Measurements from ENCODE around the gene ERC1.
"Not testable (repeated sequence)": the region's sequence is repeated elsewhere in the genome, so short reads cannot be mapped to it uniquely, and the experiment has no call there.

Gene ERC1

DNA sequence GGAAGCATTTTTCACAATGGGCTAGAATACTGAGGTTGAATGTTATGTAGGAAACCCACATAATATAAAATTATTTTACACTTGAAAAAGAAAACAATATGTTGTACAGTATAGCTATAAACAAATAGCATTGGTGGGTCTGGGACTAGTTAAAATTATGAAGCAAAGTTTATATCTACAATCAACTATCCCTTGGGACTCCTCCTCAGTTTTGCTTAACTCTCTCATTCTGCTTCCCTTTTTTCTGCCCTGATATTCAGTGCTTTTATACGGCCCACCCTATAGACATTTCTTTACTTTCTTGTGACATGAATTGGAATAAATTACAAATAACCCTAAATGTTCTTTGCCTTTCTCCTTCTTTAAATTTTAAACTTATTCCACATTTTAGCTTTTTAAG is 302.9 kb downstream of the ERC1 start:
- DNase-seq: no peak

- no peak for DNase-seq
Measured at GRCh38 chr12:1297206-1297605, 306.2 kb downstream of the ERC1 start.

DNA sequence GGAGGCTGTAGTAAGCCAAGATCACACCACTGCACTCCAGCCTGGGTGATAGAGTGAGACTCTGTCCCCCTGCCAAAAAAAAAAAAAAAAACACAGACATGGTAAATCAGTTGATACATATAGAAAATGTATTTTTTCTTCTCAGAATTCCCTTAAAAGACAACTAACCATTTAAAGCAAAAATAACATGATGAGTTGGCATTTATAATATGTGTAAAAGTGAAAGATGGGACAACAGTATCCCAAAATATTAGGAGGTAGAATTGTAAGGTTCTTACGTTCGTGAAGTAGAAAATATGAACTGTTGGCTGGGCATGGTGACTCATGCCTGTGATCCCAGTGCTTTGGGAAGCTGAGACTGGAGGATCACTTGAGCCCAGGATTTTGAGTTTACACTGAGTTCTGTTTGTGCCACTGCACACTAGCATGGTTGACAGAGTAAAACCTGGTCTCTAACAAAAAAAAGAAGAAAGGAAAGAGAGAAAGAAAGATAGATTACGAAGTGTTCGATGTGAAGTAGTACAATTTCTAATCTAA is 306.7 kb downstream of the ERC1 start:
- DNase-seq: no peak

- no peak for DNase-seq
Measured at GRCh38 chr12:1300460-1300859, 309.4 kb downstream of the ERC1 start.

DNA sequence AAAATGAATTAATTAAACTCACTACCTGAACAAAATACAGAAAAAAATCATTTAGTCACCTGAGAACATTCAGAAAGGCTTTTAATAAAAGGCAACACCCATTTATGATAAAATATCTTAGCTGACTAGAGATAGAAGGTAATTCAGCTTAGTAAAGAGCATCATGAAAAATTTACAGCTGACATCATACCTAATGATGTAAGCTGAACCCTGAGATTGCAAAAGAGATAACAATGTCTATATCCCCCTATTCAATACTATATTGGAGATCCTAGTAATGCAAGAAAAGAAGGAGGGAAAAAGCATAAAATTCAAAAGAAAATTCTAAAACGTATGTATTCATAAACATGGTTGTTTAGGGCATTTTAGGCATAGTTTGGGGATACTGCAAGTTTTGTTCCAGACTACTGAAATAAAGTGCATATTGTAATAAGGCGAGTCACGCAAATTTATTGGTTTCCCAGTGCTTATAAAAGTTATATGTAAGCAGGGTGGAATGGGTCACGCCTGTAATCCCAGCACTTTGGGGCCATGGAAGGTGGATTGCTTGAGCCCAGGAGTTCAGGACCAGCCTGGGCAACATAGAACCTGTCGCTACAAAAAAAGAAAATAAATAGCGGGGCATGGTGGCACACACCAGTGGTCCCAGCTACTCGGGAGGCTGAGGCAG is 311.3 kb downstream of the ERC1 start:
- no peak for DNase-seq

DNA sequence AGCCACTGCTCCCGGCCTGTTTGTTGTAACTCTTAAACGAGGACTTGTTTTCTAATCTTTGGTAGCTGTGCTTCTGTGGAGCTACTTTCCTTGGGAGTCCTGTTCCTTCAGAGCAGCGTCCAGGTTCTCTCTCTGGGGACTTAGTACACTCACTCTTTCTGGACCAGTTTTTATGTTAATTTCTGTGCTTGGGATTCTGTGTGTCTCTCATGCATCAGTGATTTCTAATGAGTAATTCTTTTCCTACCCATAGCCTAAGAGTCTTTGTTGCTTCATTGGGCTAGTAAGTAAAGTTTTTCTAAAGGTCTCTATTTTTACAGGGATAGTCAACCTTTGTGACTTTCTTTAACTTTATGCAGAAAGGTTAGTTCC is 314.0 kb downstream of the ERC1 start:
- no peak for DNase-seq

DNA sequence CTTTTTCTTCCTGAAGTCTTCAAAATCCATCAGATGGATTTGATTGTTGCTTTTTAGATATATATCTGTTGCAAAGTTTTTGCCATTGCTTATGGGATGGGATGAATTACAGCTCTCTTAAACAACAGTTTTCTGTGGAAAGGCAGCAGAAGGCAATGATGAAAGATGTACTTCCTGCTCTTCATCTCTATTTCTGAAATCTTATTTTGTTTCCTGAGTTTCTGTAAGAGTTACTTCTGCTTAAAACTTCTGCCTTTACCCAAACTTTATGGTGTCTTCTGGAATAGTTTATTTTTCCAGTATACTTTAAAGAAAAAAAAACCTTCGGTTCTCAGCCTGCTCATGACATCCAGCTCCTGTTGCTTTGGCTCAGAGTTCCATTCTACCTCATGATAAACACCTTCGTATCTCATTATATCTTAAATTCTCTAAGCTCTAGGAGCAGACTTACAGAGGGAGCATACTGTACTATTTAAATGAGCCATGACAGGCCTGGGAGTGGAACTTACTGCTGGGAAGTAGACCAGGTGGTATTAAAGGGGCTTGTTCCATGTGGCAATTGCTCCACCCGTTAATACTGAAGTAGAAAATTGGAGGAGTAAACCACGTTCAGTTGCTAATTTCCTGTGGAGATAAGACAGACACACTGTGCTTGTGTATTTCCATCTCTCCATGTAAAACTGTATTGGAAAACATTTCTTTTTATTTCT is 314.9 kb downstream of the ERC1 start:
- no peak for DNase-seq

DNA sequence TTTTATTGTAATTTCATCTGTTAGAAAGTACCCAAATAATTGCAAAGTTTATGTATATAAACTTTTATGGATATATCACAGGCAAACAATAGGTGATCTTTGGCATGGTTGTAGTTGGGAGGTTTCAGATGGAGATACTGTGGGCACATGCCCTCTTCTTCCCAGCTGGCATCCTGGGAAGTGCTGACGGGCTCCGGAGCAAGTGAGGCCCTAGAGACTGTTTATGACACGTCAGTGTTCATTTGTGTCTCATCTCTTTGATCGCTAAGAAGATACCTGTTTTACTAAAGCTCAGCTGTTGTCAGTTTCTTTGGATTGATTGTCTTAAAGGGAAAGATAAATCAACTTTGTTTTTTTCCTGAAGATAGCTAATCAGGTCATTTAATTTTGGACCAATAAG is 315.8 kb downstream of the ERC1 start:
- no peak for DNase-seq

DNA sequence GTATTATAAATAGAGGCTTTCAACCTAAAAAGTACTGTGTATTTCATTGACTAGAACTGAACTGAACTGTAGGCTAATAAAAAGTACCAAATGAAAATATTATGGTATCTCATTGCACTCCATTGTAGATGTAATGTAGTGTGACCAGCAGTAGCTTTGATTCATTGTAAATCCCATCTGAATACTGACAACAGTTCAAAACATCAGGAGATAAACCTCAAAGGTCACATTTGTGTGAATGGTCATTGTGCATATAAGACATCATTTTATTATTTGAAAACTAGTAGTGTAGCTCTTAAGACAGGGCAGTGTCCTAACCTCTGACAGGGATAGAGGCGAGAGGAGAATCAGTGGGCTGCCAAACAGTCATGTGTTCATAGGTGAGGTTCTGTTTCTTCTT is 316.8 kb downstream of the ERC1 start:
- no peak for DNase-seq

DNA sequence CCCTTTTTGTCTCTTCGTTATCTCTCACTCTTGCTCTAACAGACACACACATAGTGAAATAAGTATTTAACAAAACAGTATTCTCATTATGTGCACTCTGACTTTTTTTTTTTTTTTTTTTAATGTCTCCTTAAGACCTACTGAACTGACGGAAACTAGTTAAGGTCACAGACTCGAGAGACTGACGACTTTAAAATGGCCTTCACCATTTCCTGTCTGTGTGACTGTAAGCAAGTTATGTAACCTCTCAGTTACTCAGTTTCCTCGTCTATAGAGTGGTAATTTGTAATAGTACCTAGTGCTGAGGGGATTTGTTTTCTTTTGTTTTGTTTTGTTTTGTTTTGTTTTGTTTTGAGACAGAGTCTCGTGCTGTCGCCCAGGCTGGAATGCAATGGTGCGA is 318.6 kb downstream of the ERC1 start:
- no peak for DNase-seq

GRCh38 chr12:1310653-1311052 is 319.6 kb downstream of the ERC1 start:
- no peak for DNase-seq

- DNase-seq: no peak
Measured at GRCh38 chr12:1311145-1311544, 320.1 kb downstream of the ERC1 start.

GRCh38 chr12:1313906-1314305 is 322.9 kb downstream of the ERC1 start:
- no peak for DNase-seq

- DNase-seq: no peak
Measured at GRCh38 chr12:1314523-1314922, 323.5 kb downstream of the ERC1 start.

GRCh38 chr12:1316991-1317390 is 326.0 kb downstream of the ERC1 start:
- DNase-seq: not testable (repeated sequence)

- no peak for DNase-seq
Measured at GRCh38 chr12:1318327-1319031, 327.5 kb downstream of the ERC1 start.

DNA sequence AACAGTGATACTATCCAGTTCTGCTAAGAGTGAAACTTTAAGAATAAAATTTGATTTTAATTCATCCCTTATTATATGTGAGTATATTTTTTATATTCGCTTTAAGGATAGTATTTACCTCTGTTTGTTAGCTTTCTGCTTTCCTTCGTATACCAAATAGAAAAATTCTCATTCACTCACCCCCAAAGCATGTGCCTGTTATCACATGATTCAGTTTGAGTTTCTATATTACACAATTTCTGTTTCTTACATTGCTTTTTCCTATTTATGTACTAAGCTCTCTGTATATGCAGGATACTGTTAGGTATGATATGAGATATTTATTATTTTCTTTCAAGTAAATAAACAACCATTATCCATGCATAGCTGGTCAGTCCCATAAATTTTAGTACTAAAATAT is 328.2 kb downstream of the ERC1 start:
- no peak for DNase-seq

GRCh38 chr12:1320021-1320420 is 329.0 kb downstream of the ERC1 start:
- no peak for DNase-seq

DNA sequence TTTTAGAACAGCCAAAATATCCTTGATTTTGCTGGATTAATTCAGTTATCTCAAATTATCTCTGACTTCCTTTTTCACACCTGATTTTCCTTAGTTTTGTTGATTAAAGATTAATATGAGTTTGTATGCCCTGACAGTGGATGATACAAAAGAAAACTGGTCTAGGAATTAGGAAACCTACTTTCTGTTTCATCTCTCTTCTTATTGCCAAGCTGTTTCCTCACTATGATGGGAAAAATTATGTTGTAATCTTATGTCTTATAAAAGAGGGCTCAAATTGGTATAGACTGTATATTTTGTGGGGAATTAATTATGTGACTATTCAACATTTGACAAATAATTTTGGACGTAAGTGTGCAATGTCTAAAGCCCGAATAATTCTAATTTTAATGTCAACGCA is 331.8 kb downstream of the ERC1 start:
- DNase-seq: no peak

DNA sequence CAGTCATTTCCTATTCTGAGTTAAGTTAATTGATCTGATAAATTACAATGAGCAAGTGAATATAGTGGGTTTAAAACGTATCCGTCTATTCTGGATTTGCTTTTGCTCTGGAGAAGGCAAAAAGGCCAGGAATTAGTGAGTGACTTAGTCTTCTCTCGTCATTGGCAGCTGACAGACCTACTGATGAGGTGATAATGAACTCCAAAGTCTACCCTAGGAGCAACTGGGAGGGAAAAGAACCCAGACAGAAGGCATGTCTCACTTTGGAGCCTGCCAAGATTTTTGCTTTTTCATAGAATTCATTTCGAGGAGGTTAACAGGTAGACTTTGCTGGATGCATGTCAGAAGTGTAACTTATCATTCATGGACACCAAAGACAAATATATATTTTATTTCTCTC is 333.1 kb downstream of the ERC1 start:
- DNase-seq: no peak

GRCh38 chr12:1324910-1325309 is 333.9 kb downstream of the ERC1 start:
- DNase-seq: no peak

GRCh38 chr12:1325666-1326065 is 334.6 kb downstream of the ERC1 start:
- DNase-seq: no peak

DNA sequence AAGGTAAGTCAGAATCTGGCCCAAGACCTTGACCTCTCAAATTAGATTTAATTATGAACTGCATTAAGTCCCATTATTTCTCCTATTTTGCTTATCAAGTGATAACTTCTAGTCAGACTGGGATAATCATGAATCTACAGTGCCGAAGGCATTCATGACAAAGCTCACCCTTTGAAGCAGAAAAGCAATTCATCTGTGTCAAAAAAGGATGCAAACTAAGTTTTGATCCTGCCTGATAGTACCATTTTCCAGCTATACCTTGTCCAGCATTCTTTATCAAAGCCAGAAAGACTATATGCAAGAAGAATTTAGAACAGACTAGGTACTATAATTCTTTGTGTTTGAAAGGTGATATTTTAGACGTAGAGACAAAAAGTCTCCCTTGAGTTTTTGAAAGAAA is 335.2 kb downstream of the ERC1 start:
- DNase-seq: no peak

DNA sequence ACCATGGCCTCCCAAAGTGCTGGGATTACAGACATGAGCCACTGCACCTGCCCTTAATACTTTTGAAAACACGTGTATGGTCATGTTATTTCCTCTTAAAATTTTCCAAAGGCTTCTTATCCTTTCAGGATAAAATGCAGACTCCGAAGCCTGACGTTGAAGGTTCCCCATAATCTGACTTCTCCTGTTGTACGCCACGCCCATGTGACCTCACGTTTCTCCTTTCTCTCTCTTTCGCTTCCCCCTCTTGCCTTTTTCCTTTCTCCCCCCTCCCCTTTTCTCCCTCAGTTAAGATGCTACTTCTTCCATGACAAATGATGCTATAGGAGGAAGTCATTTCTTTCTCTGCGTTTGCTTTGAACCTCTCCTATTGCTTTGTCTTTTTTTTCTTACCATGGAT is 337.4 kb downstream of the ERC1 start:
- no peak for DNase-seq
